CD4-positive, alpha-beta memory T cell (primary cell): ENCODE data around the gene EEPD1. TPM values are rescaled to one million over a fixed set of nuclear protein-coding genes. Genes with fewer than 3 reads are reported as not detected.

Source experiments
- CTCF ChIA-PET: fragments of 350-600 bp; sonication (Branson Sonifier 250); formaldehyde crosslinking; loops from one replicate; lab custom pipeline; 2021; ENCODE audit warnings: inconsistent platforms; ENCODE audit not compliant: partially characterized antibody; lab: Charles Lee
- POLR2A ChIA-PET: fragments of 350-600 bp; sonication (Branson Sonifier 250); formaldehyde crosslinking; loops from one replicate; lab custom pipeline; 2021; ENCODE audit not compliant: partially characterized antibody; lab: Charles Lee
- DNase-seq, 5 donors: peaks; one replicate each; pipeline versions ENCODE4 v3.0.0 to v3.0.0-alpha.2; 2020 to 2022; ENCODE audit warnings: mixed read lengths in 1 of 5
- H3K27ac ChIP-seq: one replicate; pipeline ENCODE4 v1.7.0; 2013; ENCODE audit warnings: low read depth, low read length
- H3K27me3 ChIP-seq: 2 replicates; pipeline ENCODE4 v1.7.0; 2013; ENCODE audit warnings: mild to moderate bottlenecking, low read length, moderate library complexity; ENCODE audit not compliant: insufficient read depth
- H3K36me3 ChIP-seq: 2 replicates; pipeline ENCODE4 v1.7.0; 2013; ENCODE audit warnings: mild to moderate bottlenecking, low read length, moderate library complexity; ENCODE audit not compliant: insufficient read depth
- H3K4me1 ChIP-seq: 2 replicates; pipeline ENCODE4 v1.7.0; 2013; ENCODE audit warnings: mild to moderate bottlenecking, low read length, moderate library complexity; ENCODE audit not compliant: insufficient read depth
- H3K4me3 ChIP-seq, 2 donors: one replicate each; pipeline ENCODE4 v1.7.0; 2013; ENCODE audit warnings: low read length in 2 of 2, mild to moderate bottlenecking in 1 of 2
- H3K9me3 ChIP-seq, 2 donors: one replicate each; pipeline ENCODE4 v1.7.0; 2013; ENCODE audit warnings: low read length in 2 of 2, control low read depth in 1 of 2; ENCODE audit not compliant: control insufficient read depth in 1 of 2
- H3K27ac Mint-ChIP-seq, 7 donors: one replicate each; pipeline ENCODE4 v1.8.0; 2020 to 2021; ENCODE audit warnings: mixed read lengths in 7 of 7, mild to moderate bottlenecking in 6 of 7, inconsistent platforms in 3 of 7, moderate library complexity in 3 of 7
- H3K27me3 Mint-ChIP-seq, 2 donors: one replicate each; pipeline ENCODE4 v1.8.0; 2020 to 2021; ENCODE audit warnings: mixed read lengths in 2 of 2
- H3K36me3 Mint-ChIP-seq, 2 donors: one replicate each; pipeline ENCODE4 v1.8.0; 2020 to 2021; ENCODE audit warnings: mixed read lengths in 2 of 2, inconsistent platforms in 1 of 2, mild to moderate bottlenecking in 1 of 2
- H3K4me1 Mint-ChIP-seq, 4 donors: one replicate each; pipeline ENCODE4 v1.8.0; 2020 to 2021; ENCODE audit warnings: mixed read lengths in 4 of 4, mild to moderate bottlenecking in 1 of 4
- H3K4me3 Mint-ChIP-seq, 8 donors: one replicate each; pipeline ENCODE4 v1.8.0; 2020 to 2021; ENCODE audit warnings: mixed read lengths in 8 of 8, mild to moderate bottlenecking in 7 of 8, moderate library complexity in 6 of 8, inconsistent platforms in 3 of 8
- H3K9me3 Mint-ChIP-seq, 8 donors: one replicate each; pipeline ENCODE4 v1.8.0; 2020 to 2021; ENCODE audit warnings: mixed read lengths in 8 of 8, mild to moderate bottlenecking in 5 of 8, inconsistent platforms in 3 of 8, moderate library complexity in 1 of 8
- intact Hi-C: fragments of 100-400 bp; cut with micrococcal nuclease; formaldehyde crosslinking; loops from one replicate; pipeline ENCODE4 v1.15.1; 2023
- polyA plus RNA-seq, 2 donors: library from polyadenylated mRNA; unstranded; fragments of 300-500 nt; fragmentation: Illumina TruSeq; gene quantifications; one replicate each; pipeline ENCODE4 v1.2.3, GENCODE V29; 2021
- total RNA-seq, 2 experiments: library from RNA; stranded (reverse); gene quantifications; one replicate each; pipeline ENCODE4 v1.2.3, GENCODE V29; 2021

Gene EEPD1
- total and polyA plus RNA-seq, 4 experiments from 2014 or later, result 6.3 to 63.0 (median 25.2) TPM

DNA sequence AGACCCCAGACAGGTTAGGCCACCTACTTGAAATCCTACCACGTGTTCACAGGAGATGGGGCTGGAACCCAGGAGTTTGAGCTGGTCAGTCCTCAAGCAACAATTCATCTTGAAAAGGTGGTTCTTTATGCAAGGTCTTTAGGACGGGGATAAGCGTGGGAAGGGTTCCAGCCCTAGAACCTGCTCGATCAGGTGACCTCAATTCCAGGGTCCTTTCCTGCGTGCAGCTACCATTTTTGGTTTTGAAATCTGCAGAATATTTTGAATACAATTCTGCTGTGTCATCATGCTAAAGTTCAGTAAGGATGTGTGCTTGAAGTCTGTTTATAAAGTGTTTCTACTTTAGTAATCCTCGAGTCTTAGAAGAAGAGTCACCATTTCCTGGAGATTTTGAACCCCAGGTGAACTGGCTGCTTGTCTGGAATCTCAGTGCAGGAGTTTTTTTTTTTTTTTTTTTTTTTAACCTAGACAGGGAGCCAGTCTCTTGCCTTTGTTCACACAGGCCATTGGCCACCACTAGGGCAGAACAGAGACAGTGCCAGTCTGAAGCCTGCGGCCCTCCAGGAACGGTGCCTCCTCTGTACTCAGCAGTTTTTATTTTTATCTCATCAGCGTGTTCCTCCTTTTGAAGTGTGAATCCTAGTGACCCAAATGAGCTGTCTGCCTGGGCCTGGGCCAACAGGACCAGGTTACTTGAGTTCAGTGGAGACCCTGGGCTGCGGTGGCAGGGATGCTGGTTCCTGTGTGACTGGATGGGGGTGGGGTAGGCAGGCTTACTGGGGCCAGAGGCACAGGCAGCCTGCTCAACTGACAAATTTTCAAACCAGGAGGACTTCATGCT, 54.6 kb downstream of the EEPD1 start:
- Histone ChIP-seq H3K36me3 (no peaks in the 10 kb centered on the region), H3K27me3 (no peaks in the 10 kb centered on the region), H3K9me3 (no peaks in the 10 kb centered on the region), H3K4me3 (no peak overlapping the region), H3K4me1 (peaks cover 50% of the 10 kb centered on the region), H3K27ac (peak overlapping the region; percentile 48)
- CTCF ChIA-PET, result interaction anchor here (0.6 to 0.7 kb wide), 2 partner anchors 9 to 27 kb away, joined by 3 to 4 read pairs; no protein-coding TSS in a partner anchor
- Mint-ChIP-seq H3K4me3 (peak overlapping the region in 7 of 8 donors; percentile 25 to 83 (median 47)), H3K9me3 (no peaks in the 10 kb centered on the region), H3K4me1 (peaks cover 24 to 56% (median 49%) of the 10 kb centered on the region in 4 donors), H3K27me3 (no peaks in the 10 kb centered on the region), H3K36me3 (no peaks in the 10 kb centered on the region), H3K27ac (peak overlapping the region; percentile 76 to 95 (median 93))
- POLR2A ChIA-PET, result interaction anchor here (1.3 kb wide), 1 partner anchor 91 kb away, joined by 4 read pairs; no protein-coding TSS in a partner anchor
- intact Hi-C loops, result no loop called here
- DNase-seq, result peak; percentile 26 to 76 (median 56)

DNA sequence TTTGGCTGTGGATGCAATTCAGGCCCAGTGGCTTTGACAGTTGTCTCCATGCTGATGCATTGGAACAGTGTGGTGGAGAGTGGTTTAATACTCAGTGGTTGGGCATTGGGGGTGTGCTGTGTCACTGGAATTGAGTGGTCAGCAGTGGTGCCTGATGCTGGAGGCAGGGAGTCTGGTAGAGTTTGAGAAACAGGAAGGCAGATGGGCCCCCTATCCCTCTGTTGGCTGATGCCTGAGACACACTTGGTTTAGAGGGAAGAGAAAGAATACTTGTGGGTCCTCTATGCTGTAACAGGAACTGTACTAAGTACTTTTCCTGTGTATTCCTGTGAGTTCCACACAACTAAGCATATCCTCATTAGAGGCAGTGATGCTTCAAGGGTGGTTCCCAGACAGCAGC, 55.4 kb downstream of the EEPD1 start:
- H3K9me3 Mint-ChIP-seq, result no peaks in the 10 kb centered on the region

DNA sequence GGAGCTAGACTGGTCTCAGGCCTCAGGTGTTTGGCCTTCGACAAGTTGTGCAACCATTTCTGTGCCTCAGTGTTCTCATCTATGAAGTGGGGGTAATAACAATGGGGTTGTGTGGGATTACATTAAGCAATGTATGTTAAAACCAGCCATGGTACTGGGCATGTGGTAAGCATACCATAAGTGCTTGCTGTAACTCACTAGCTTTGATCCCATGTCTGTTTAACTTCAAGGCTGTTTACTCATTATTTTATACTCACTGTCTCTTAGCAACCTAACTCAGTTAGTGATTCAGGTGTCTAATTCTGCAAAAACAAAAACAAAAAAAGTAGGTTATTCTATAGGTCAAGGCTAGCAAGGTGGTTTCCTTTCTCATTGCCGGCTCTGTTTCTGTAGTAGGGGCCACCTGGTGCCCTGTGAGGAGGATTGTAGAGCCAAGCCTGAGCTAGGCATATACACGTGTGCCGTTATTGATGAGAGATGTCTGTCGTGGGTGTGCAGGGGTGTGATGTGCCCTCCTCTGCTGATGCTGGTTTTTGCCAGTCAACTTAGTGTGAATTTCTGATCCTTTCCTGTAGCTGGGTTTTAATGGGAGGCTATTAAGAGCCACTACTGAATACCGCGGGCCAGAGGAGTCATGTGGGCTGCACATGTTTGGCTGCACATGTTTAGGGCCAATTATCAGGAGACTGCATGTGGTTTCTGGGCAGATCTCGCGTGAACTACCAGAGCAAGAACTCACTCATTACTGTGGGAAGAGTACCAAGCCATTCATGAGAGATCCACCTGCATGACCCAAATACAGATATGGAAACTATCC, 56.2 kb downstream of the EEPD1 start:
- POLR2A ChIA-PET, result interaction anchor here (0.8 to 1.5 kb wide), 2 partner anchors 78 to 93 kb away, joined by 4 to 7 read pairs; no protein-coding TSS in a partner anchor
- Histone ChIP-seq H3K9me3 (no peaks in the 10 kb centered on the region), H3K4me1 (peaks cover 36% of the 10 kb centered on the region), H3K4me3 (no peak overlapping the region), H3K36me3 (no peaks in the 10 kb centered on the region), H3K27me3 (no peaks in the 10 kb centered on the region), H3K27ac (peak overlapping the region; percentile 48)
- no peaks in the 10 kb centered on the region for H3K27me3 Mint-ChIP-seq
- no peaks in the 10 kb centered on the region for H3K9me3 Mint-ChIP-seq
- CTCF ChIA-PET, result interaction anchor here (1.3 kb wide), 1 partner anchor 9 kb away, joined by 3 read pairs; no protein-coding TSS in a partner anchor
- no peaks in the 10 kb centered on the region for H3K36me3 Mint-ChIP-seq
- peak overlapping the region; percentile 73 to 97 (median 93) for H3K27ac Mint-ChIP-seq
- peak overlapping the region in 7 of 8 donors; percentile 25 to 75 (median 61) for H3K4me3 Mint-ChIP-seq
- H3K4me1 Mint-ChIP-seq, result peaks cover 26 to 45% (median 37%) of the 10 kb centered on the region in 4 donors
- intact Hi-C loops, result no loop called here
- peak; percentile 31 to 77 (median 68) for DNase-seq

More for the DNA sequence above, 55.4 kb downstream of the EEPD1 start:
- H3K4me1 Mint-ChIP-seq, result peaks cover 26 to 48% (median 43%) of the 10 kb centered on the region in 4 donors
- H3K36me3 Mint-ChIP-seq, result no peaks in the 10 kb centered on the region
- H3K27ac Mint-ChIP-seq, result peak overlapping the region; percentile 75 to 95 (median 93)
- H3K4me3 Mint-ChIP-seq, result peak overlapping the region in 5 of 8 donors; percentile 23 to 83 (median 47)
- Histone ChIP-seq H3K27me3 (no peaks in the 10 kb centered on the region), H3K27ac (peak overlapping the region; percentile 48), H3K9me3 (no peaks in the 10 kb centered on the region), H3K36me3 (no peaks in the 10 kb centered on the region), H3K4me1 (peaks cover 43% of the 10 kb centered on the region), H3K4me3 (no peak overlapping the region)
- ChIA-PET POLR2A (interaction anchor here (1.5 kb wide), 1 partner anchor 79 kb away, joined by 7 read pairs; no protein-coding TSS in a partner anchor), CTCF (interaction anchor here (1.3 kb wide), 1 partner anchor 8 kb away, joined by 3 read pairs; no protein-coding TSS in a partner anchor)
- H3K27me3 Mint-ChIP-seq, result no peaks in the 10 kb centered on the region
- DNase-seq, result peak in 1 of 5 donors; percentile 39
- intact Hi-C loops, result no loop called here

DNA sequence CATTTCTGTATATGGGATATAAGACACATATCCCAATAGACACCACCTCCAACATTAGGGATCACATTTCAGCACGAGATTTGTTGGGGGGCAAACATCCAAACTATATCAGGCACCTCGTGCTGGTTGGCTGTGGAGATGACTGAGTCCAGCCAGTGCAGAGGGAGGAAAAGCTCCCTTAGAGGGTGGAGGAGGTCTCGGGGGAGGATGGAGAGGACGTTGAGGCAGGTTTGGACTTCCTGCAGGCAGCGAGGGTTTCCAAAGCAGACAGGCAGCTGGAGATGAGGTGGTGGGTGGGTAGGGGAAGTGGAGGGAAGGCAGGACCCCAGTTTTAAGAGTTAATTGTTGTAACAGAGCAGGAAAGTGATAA, 56.7 kb downstream of the EEPD1 start:
- peaks cover 36% of the 10 kb centered on the region for H3K4me1 ChIP-seq
- H3K27me3 ChIP-seq, result no peaks in the 10 kb centered on the region
- H3K9me3 Mint-ChIP-seq, result no peaks in the 10 kb centered on the region
- ChIA-PET POLR2A (interaction anchor here (0.8 to 1.5 kb wide), 2 partner anchors 77 to 94 kb away, joined by 4 to 7 read pairs; no protein-coding TSS in a partner anchor), CTCF (interaction anchor here (1.5 kb wide), 1 partner anchor 32 kb away, joined by 3 read pairs; no protein-coding TSS in a partner anchor)
- H3K36me3 Mint-ChIP-seq, result no peaks in the 10 kb centered on the region
- peaks cover 26 to 45% (median 37%) of the 10 kb centered on the region in 4 donors for H3K4me1 Mint-ChIP-seq
- H3K27ac ChIP-seq, result peak overlapping the region; percentile 48
- intact Hi-C loops, result no loop called here
- no peak overlapping the region for H3K4me3 ChIP-seq
- DNase-seq, result no peak
- H3K36me3 ChIP-seq, result no peaks in the 10 kb centered on the region
- H3K4me3 Mint-ChIP-seq, result peak overlapping the region in 4 of 8 donors; percentile 41 to 75 (median 68)
- peak overlapping the region; percentile 19 to 97 (median 93) for H3K27ac Mint-ChIP-seq
- no peaks in the 10 kb centered on the region for H3K9me3 ChIP-seq
- no peaks in the 10 kb centered on the region for H3K27me3 Mint-ChIP-seq

DNA sequence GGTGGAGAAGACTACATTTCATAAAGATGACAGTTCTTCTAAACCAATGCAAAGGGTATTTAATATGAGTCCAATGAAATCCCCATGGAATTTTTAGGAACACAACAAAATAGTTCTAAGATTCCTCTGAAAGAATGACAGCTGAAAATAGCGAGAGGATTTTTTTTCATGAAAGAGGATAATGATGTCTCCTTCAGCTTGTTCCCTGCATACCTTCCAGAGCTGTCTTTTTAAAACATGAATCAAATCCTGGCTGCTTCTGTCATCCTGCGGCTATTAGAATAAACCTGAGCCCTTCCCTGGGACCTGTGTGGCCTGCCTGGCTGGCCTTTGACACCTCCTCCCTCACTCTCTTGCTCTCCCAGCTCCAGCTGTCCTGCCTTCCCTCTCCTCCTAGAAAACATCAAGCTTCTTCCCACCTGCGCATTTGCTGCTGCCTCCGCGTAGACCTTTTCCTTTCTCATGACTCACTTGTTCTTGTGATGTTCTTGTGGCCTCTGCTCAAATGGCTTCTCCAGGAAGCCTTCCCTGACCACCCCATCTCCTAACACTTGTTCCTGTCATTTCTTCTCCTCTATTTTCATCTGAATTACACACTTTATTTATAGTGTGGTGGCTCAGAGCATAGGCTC, 57.4 kb downstream of the EEPD1 start:
- DNase-seq, result no peak
- peaks cover 26 to 45% (median 37%) of the 10 kb centered on the region in 4 donors for H3K4me1 Mint-ChIP-seq
- ChIA-PET CTCF (interaction anchor here (1.5 kb wide), 1 partner anchor 31 kb away, joined by 3 read pairs; no protein-coding TSS in a partner anchor), POLR2A (no interaction called here)
- Histone ChIP-seq H3K27ac (no peak overlapping the region), H3K9me3 (no peaks in the 10 kb centered on the region), H3K27me3 (no peaks in the 10 kb centered on the region), H3K36me3 (no peaks in the 10 kb centered on the region), H3K4me1 (peaks cover 36% of the 10 kb centered on the region), H3K4me3 (no peak overlapping the region)
- H3K27me3 Mint-ChIP-seq, result no peaks in the 10 kb centered on the region
- intact Hi-C loops, result no loop called here
- H3K36me3 Mint-ChIP-seq, result no peaks in the 10 kb centered on the region
- H3K9me3 Mint-ChIP-seq, result no peaks in the 10 kb centered on the region
- H3K4me3 Mint-ChIP-seq, result peak overlapping the region in 3 of 8 donors; percentile 36 to 71 (median 52)
- H3K27ac Mint-ChIP-seq, result peak overlapping the region in 5 of 7 donors; percentile 36 to 97 (median 94)

DNA sequence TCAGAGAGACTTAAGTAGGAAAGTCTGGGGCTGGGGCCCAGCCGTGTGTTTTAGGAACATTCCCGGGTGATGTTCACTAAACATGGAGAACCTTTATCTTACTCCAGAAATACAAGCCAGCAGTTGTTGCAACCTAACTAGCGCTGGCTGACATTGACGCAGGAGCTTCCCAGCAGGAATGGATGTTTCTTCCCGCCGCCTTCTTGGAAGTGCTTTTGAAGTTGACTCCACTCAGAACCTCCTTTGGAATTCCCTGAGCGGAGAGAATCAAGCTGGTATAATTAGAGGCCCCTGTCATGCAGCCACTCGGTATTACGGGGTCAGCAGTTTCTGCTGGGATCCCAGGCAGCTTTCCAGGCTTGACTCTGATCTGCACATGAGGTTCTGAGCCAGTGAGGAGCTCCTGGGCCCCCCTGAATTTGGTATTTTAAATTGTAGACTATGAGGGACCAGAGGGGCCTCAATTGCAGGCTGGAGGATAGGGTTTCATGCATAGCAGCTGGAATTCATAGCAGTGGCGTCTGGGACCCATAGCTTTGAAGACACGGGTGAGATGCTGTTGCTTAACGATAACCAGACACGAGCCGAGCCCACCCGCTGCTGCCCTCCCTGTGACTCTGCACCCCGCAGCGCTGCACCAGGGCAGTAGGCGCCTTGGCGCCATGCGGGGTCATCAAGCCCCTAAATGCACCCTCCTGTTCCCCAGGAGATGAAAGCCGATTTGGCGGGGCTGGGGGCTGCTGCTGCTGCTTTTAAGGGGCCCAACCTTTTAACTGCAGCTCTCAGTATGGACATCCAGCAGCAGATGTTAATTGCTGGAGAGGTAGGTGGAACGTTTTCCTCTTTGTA, 61.8 kb downstream of the EEPD1 start:
- H3K27ac ChIP-seq, result no peak overlapping the region
- H3K4me1 ChIP-seq, result peaks cover 7% of the 10 kb centered on the region
- Mint-ChIP-seq H3K4me1 (peaks cover 4 to 13% (median 10%) of the 10 kb centered on the region in 4 donors), H3K27ac (peak overlapping the region in 1 of 7 donors; percentile 12), H3K36me3 (no peaks in the 10 kb centered on the region), H3K4me3 (no peak overlapping the region), H3K27me3 (no peaks in the 10 kb centered on the region), H3K9me3 (peaks cover 0 to 2% (median 0%) of the 10 kb centered on the region in 8 donors)
- ChIA-PET POLR2A (no interaction called here), CTCF (interaction anchor here (0.9 kb wide), 1 partner anchor 9 kb away, joined by 3 read pairs; no protein-coding TSS in a partner anchor)
- no peaks in the 10 kb centered on the region for H3K36me3 ChIP-seq
- intact Hi-C loops, result no loop called here
- no peak overlapping the region for H3K4me3 ChIP-seq
- H3K27me3 ChIP-seq, result no peaks in the 10 kb centered on the region
- H3K9me3 ChIP-seq, result no peaks in the 10 kb centered on the region
- DNase-seq, result no peak
